GM12892 (cell line): ENCODE data around the gene CMTM6.

Experiments
- POLR2A ChIP-seq: IDR thresholded peaks from 2 replicates; pipeline ENCODE4 v1.6.1; 2011; ENCODE audit warnings: low read depth, low read length, control low read depth
- POLR2AphosphoS5 ChIP-seq: IDR thresholded peaks from 2 replicates; pipeline ENCODE4 v1.6.1; 2011; ENCODE audit warnings: low read depth, low read length, control low read depth

GRCh38 chr3:32487781-32488473 is 14.7 kb downstream of the CMTM6 start:
- TF ChIP-seq POLR2A (no peak), POLR2AphosphoS5 (no peak)
